K562 (cell line): Measurements from ENCODE around the gene PGAP3. TPM values are rescaled to one million over a fixed set of nuclear protein-coding genes. Genes with fewer than 3 reads are reported as not detected.
A peak's percentile ranks its signal among the peaks of the same experiment; 100 is the strongest.

ENCODE experiments used
- ATAC-seq: fragments of 200-7000 bp; cut with Tn5 transposase; 3 replicates; pipeline ENCODE4 v1.9.1; 2020; ENCODE audit warnings: moderate library complexity
- BruUV-seq: library from RNA; stranded (reverse); fragments of 400-500 nt; replicated peaks from 2 replicates; lab custom pipeline; 2021; lab: Mats Ljungman, UMichigan
- CTCF ChIA-PET: fragments of 300-600 bp; formaldehyde crosslinking; extraction: SDS; loops from one replicate; lab custom pipeline; 2021; ENCODE audit warnings: low intra/inter-chr PET ratio; lab: Yijun Ruan, JAX
- POLR2A ChIA-PET: fragments of 300-600, 350-650 bp; sonication (Branson Sonifier 250); formaldehyde crosslinking; extraction: SDS; loops from one replicate; lab custom pipeline; 2021; ENCODE audit warnings: antibody characterized with exemption, inconsistent platforms; lab: Yijun Ruan, JAX
- DNase-seq, 4 experiments: peaks; one replicate each; pipeline versions ENCODE4 v3.0.0 to v3.0.0-alpha.2; 2011 to 2018; ENCODE audit warnings: low spot score in 3 of 4, mixed read lengths in 3 of 4; ENCODE audit errors: extremely low read depth in 1 of 4
- FAIRE-seq: peaks from 2 replicates; lab custom pipeline; 2011; peaks lifted over from hg19 to GRCh38; lab: Jason Lieb, UNC
- H2AFZ ChIP-seq: 2 replicates; pipeline ENCODE4 v1.6.0; 2011; ENCODE audit warnings: low read depth, low read length, control low read depth, inconsistent platforms
- H3K27ac ChIP-seq: fragments of 200-600 bp; 3 replicates; pipeline ENCODE4 v1.8.0; 2011; ENCODE audit warnings: low read depth, mild to moderate bottlenecking, control low read depth, inconsistent platforms, low read length, moderate library complexity, mixed read lengths; ENCODE audit errors: extremely low read depth
- H3K27me3 ChIP-seq, 2 experiments: fragments of 300-600 bp in 1 of 2; 2 replicates in 1 of 2; 3 replicates in 1 of 2; pipeline versions ENCODE4 v1.6.0 to v1.8.0; 2011; ENCODE audit warnings: inconsistent platforms in 2 of 2, low read length in 2 of 2, mild to moderate bottlenecking in 1 of 2, mixed read lengths in 1 of 2, moderate library complexity in 1 of 2; ENCODE audit not compliant: control insufficient read depth in 2 of 2, insufficient read depth in 2 of 2
- H3K36me3 ChIP-seq: fragments of 300-600 bp; 3 replicates; pipeline ENCODE4 v1.8.0; 2011; ENCODE audit warnings: mild to moderate bottlenecking, low read length, inconsistent platforms; ENCODE audit not compliant: control insufficient read depth, insufficient read depth
- H3K4me1 ChIP-seq, 2 experiments: fragments of 200-600 bp in 1 of 2; replicated peaks in 1 of 2; 2 replicates in 1 of 2; 3 replicates in 1 of 2; pipeline versions ENCODE4 v1.5.1 to v1.8.0; 2011; ENCODE audit warnings: inconsistent platforms in 2 of 2, low read length in 2 of 2, mild to moderate bottlenecking in 1 of 2, mixed read lengths in 1 of 2, moderate library complexity in 1 of 2; ENCODE audit not compliant: control insufficient read depth in 2 of 2, insufficient read depth in 2 of 2
- H3K4me2 ChIP-seq: 2 replicates; pipeline ENCODE4 v1.6.1; 2011; ENCODE audit warnings: low read length, control low read depth, inconsistent platforms, mixed read lengths; ENCODE audit not compliant: insufficient read depth
- H3K4me3 ChIP-seq: fragments of 200-600 bp; sonication (generic), shearing (Covaris generic); 2 replicates; pipeline ENCODE4 v1.5.1; 2016; ENCODE audit warnings: control low read depth, inconsistent platforms
- H3K79me2 ChIP-seq: fragments of 200-600 bp; 3 replicates; pipeline ENCODE4 v1.8.0; 2011; ENCODE audit warnings: low read length, inconsistent platforms; ENCODE audit not compliant: control insufficient read depth, insufficient read depth
- H3K9ac ChIP-seq, 2 experiments: 2 replicates each; pipeline versions ENCODE4 v1.6.0 to v1.6.1; 2011; ENCODE audit warnings: low read depth in 2 of 2, low read length in 2 of 2, control low read depth in 1 of 2, inconsistent platforms in 1 of 2, mild to moderate bottlenecking in 1 of 2, mixed read lengths in 1 of 2; ENCODE audit not compliant: insufficient read depth in 1 of 2
- H3K9me1 ChIP-seq: one replicate; pipeline ENCODE4 v1.6.0; 2011; ENCODE audit warnings: inconsistent platforms, mild to moderate bottlenecking, low read length, moderate library complexity; ENCODE audit not compliant: control insufficient read depth, insufficient read depth
- H3K9me3 ChIP-seq: replicated peaks from 2 replicates; pipeline ENCODE4 v1.5.1; 2011; ENCODE audit warnings: low read depth, low read length, inconsistent platforms; ENCODE audit not compliant: control insufficient read depth, insufficient read depth
- H4K20me1 ChIP-seq: replicated peaks from 2 replicates; pipeline ENCODE4 v1.6.1; 2011; ENCODE audit warnings: low read length, inconsistent platforms, mixed read lengths; ENCODE audit not compliant: control insufficient read depth, insufficient read depth
- HDAC6 ChIP-seq: IDR thresholded peaks from 2 replicates; pipeline ENCODE4 v1.6.1; 2012; ENCODE audit warnings: low read depth, mild to moderate bottlenecking, control low read depth, inconsistent platforms, low read length, moderate library complexity
- MYNN ChIP-seq, 2 experiments: sonication (generic); formaldehyde crosslinking in 1 of 2; IDR thresholded peaks; 2 replicates each; pipeline versions ENCODE4 v1.5.0 to v1.6.1; 2016 to 2020; ENCODE audit warnings: antibody characterized with exemption in 1 of 2, missing genetic modification reagents in 1 of 2
- NELFE ChIP-seq: IDR thresholded peaks from 2 replicates; pipeline ENCODE4 v1.6.1; 2011; ENCODE audit warnings: mild to moderate bottlenecking; ENCODE audit not compliant: insufficient read depth, insufficient read length
- SMARCC2 ChIP-seq: fragments of 450-650 bp; IDR thresholded peaks from 2 replicates; pipeline ENCODE4 v1.6.1; 2017; ENCODE audit warnings: antibody characterized with exemption, moderate library complexity, mild to moderate bottlenecking, low read depth
- TAL1 ChIP-seq: fragments of 450-650 bp; IDR thresholded peaks from 2 replicates; pipeline ENCODE4 v1.6.1; 2016; ENCODE audit warnings: mild to moderate bottlenecking
- ZHX1 ChIP-seq: fragments of 150-350 bp; conservative IDR thresholded peaks from 2 replicates; pipeline ENCODE4 v1.6.1; 2014; ENCODE audit warnings: low read length
- ZNF551 ChIP-seq: fragments of 250-450 bp; sonication (Bioruptor Pico); IDR thresholded peaks from 2 replicates; pipeline ENCODE4 v1.5.0; 2021; ENCODE audit warnings: mild to moderate bottlenecking, moderate library complexity
- WGBS: fragments of 100-300 bp; shearing (Covaris generic); methylation state at CpG from one replicate; pipeline ENCODE4 v1.1.6; 2016; ENCODE audit warnings: low coverage, mixed read lengths; ENCODE audit not compliant: insufficient coverage; ENCODE audit errors: missing lambda C conversion rate; 5-methylcytosine and 5-hydroxymethylcytosine counted together
- in situ Hi-C: fragments of 300-500 bp; cut with MboI; formaldehyde crosslinking; loops from 4 replicates; pipeline ENCODE4 v1.15.0; 2018; ENCODE audit warnings: inconsistent platforms, mixed read lengths
- intact Hi-C: fragments of 100-400 bp; cut with micrococcal nuclease; formaldehyde crosslinking; loops from 2 replicates; pipeline ENCODE4 v1.14.2; 2022
- polyA plus RNA-seq, 8 experiments: library from polyadenylated mRNA; depleted of rRNA in 4 of 8; stranded (reverse) in 5 of 8; unstranded in 3 of 8; fragments of >200 nt; fragmentation: Nextera tagmentation in 2 of 8; fragmentation: Illumina TruSeq in 1 of 8; extraction: Ambion mirVana in 2 of 8; extraction: Trizol in 1 of 8; gene quantifications; 2 replicates each; pipeline versions ENCODE4 v1.2.1 to v1.2.3, GENCODE V29; 2011 to 2014; ENCODE audit warnings: inconsistent platforms in 1 of 8, missing spikeins in 1 of 8
- total RNA-seq, 7 experiments: library from RNA; depleted of rRNA in 6 of 7; stranded (reverse); fragments of >200 nt in 6 of 7; fragmentation: Illumina TruSeq in 2 of 7; extraction: Trizol in 2 of 7; gene quantifications; 2 replicates each; pipeline versions ENCODE4 v1.2.1 to v1.2.3, GENCODE V29; 2011 to 2021; ENCODE audit warnings: low replicate concordance in 1 of 7
- TF ChIP-seq, protein P1 (sequence below), 3 experiments: fragments of 200-800 bp in 1 of 3; fragments of 250-450 bp in 1 of 3; fragments of 450-650 bp in 1 of 3; sonication (Bioruptor Pico) in 1 of 3; sonication (Bioruptor generic) in 1 of 3; formaldehyde crosslinking in 1 of 3; IDR thresholded peaks; 2 replicates each; pipeline versions ENCODE4 v1.6.1 to v1.8.0; 2016 to 2022; ENCODE audit warnings: mild to moderate bottlenecking in 2 of 3, missing genetic modification characterization in 2 of 3, missing compliant biosample characterization in 1 of 3, moderate library complexity in 1 of 3
- TF ChIP-seq, protein P2 (sequence below): fragments of 450-650 bp; IDR thresholded peaks from 2 replicates; pipeline ENCODE4 v1.6.1; 2017; ENCODE audit warnings: antibody characterized with exemption, mild to moderate bottlenecking

PGAP3 gene
- total and polyA plus RNA-seq, 9 of the 15 experiments (the other 6 are each of a cell fraction or from before 2014, with no cell fraction given): 0.38 to 9.4 (median 4.5) TPM

- Histone ChIP-seq H3K4me3 (peak overlapping the region; percentile 51; the same call in 1 of the 2 replicates), H3K79me2 (peaks cover 13% of the 10 kb centered on the region; the same call in 2 of the 3 replicates), H3K27ac (peak overlapping the region; percentile 74), H3K9ac (peak overlapping the region; percentile 65 to 93), H3K27me3 (no peaks in the 10 kb centered on the region), H4K20me1 (no peaks in the 10 kb centered on the region), H3K4me2 (peak overlapping the region; percentile 53), H3K9me1 (no peaks in the 10 kb centered on the region), H2AFZ (peak overlapping the region; percentile 55), H3K9me3 (no peaks in the 10 kb centered on the region), H3K36me3 (peaks cover 17% of the 10 kb centered on the region; the same call in 1 of the 3 replicates), H3K4me1 (peaks cover 33 to 90% of the 10 kb centered on the region in 2 experiments)
- POLR2A ChIA-PET: interaction anchor here (0.5 to 4.0 kb wide), 13 partner anchors 11 to 938 kb away, joined by 3 to 11 read pairs (median 4); no protein-coding TSS in a partner anchor
- intact Hi-C loops (no loop called here), in situ Hi-C loops (no loop called here)
- FAIRE-seq (peak; percentile 83), DNase-seq (peak; percentile 60 to 70 (median 68)), ATAC-seq (peak; percentile 5)
- 38% methylated on average over 10 of the region's 11 CpGs for WGBS
- no TSS peak for BruUV-seq
- CTCF ChIA-PET: interaction anchor here (8.3 kb wide), 1 partner anchor 45 kb away, joined by 131 read pairs; no protein-coding TSS in a partner anchor
- TF ChIP-seq NELFE: no peak
- no peak for TF ChIP-seq ZHX1
- TF ChIP-seq, protein P1, sequence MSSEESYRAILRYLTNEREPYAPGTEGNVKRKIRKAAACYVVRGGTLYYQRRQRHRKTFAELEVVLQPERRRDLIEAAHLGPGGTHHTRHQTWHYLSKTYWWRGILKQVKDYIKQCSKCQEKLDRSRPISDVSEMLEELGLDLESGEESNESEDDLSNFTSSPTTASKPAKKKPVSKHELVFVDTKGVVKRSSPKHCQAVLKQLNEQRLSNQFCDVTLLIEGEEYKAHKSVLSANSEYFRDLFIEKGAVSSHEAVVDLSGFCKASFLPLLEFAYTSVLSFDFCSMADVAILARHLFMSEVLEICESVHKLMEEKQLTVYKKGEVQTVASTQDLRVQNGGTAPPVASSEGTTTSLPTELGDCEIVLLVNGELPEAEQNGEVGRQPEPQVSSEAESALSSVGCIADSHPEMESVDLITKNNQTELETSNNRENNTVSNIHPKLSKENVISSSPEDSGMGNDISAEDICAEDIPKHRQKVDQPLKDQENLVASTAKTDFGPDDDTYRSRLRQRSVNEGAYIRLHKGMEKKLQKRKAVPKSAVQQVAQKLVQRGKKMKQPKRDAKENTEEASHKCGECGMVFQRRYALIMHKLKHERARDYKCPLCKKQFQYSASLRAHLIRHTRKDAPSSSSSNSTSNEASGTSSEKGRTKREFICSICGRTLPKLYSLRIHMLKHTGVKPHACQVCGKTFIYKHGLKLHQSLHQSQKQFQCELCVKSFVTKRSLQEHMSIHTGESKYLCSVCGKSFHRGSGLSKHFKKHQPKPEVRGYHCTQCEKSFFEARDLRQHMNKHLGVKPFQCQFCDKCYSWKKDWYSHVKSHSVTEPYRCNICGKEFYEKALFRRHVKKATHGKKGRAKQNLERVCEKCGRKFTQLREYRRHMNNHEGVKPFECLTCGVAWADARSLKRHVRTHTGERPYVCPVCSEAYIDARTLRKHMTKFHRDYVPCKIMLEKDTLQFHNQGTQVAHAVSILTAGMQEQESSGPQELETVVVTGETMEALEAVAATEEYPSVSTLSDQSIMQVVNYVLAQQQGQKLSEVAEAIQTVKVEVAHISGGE (CRISPR knock-in tag; IDR thresholded peaks at IDR 0.05): peak in 1 of 3 experiments; percentile 52; a peak in 1 of 6 replicates
- no peak for TF ChIP-seq SMARCC2
- TF ChIP-seq, protein P2, sequence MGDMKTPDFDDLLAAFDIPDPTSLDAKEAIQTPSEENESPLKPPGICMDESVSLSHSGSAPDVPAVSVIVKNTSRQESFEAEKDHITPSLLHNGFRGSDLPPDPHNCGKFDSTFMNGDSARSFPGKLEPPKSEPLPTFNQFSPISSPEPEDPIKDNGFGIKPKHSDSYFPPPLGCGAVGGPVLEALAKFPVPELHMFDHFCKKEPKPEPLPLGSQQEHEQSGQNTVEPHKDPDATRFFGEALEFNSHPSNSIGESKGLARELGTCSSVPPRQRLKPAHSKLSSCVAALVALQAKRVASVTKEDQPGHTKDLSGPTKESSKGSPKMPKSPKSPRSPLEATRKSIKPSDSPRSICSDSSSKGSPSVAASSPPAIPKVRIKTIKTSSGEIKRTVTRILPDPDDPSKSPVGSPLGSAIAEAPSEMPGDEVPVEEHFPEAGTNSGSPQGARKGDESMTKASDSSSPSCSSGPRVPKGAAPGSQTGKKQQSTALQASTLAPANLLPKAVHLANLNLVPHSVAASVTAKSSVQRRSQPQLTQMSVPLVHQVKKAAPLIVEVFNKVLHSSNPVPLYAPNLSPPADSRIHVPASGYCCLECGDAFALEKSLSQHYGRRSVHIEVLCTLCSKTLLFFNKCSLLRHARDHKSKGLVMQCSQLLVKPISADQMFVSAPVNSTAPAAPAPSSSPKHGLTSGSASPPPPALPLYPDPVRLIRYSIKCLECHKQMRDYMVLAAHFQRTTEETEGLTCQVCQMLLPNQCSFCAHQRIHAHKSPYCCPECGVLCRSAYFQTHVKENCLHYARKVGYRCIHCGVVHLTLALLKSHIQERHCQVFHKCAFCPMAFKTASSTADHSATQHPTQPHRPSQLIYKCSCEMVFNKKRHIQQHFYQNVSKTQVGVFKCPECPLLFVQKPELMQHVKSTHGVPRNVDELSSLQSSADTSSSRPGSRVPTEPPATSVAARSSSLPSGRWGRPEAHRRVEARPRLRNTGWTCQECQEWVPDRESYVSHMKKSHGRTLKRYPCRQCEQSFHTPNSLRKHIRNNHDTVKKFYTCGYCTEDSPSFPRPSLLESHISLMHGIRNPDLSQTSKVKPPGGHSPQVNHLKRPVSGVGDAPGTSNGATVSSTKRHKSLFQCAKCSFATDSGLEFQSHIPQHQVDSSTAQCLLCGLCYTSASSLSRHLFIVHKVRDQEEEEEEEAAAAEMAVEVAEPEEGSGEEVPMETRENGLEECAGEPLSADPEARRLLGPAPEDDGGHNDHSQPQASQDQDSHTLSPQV: peak; percentile 47; the same call in 1 of the 2 replicates
- no peak for TF ChIP-seq TAL1
- TF ChIP-seq HDAC6: no peak
- TF ChIP-seq MYNN (IDR thresholded peaks at IDR 0.05): peak; percentile 58; the same call in 1 of the 2 replicates
- TF ChIP-seq MYNN (CRISPR knock-in tag; IDR thresholded peaks at IDR 0.05): no peak
- TF ChIP-seq ZNF551 (CRISPR knock-in tag): no peak
These were observed 21.1 kb downstream of the PGAP3 start for GRCh38 chr17:39666601-39667261.
